NCI-H2196 (cell line): Measurements from ENCODE around the gene LGR6.

Source experiments
- DNase-seq: peaks from one replicate; lab custom pipeline; 2025; ENCODE audit not compliant: unreplicated experiment; lab: John Stamatoyannopoulos, UW

LGR6 gene

DNA sequence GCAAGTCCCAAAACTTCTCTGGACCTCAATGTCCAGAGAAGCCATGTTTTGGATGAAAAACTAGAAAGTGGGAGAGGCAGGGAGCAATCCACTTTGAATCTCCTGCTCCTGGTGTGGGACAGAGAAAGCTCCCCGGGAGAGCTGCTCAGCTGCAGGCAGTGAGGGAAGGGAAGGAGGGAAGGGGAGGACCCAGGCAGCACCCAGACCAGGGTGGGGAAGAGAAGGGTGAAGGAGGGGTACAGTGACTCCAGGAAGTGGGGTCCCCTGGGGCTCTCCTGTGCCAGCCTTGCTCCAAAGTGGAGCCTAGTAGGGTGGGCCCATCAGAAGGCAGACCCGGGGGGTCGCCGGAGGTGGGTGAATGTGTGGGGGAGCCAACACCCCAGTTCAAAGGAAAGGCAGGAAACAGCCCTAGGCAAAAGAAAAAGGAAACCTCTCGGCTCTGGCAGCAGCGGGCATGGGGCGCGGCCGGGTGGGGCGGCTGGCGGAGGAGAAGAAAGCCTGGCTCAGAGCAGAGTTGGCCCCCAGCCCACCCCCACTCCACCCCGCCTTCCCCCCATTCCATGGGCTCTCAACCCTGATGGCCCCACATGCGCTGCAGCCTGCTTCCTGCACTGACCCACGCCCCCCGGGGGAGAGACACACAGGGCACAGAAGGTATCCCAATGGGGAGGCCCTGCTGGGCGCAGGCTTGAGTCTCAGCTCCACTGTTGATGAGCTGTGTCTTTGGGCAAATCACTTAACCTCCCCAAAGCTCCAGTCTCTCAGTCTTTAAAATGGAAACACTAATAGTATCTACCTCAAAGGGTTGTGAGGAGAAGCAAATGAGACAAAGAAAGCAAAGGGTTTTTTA lies 5.7 kb downstream of the LGR6 start:
- no peak for DNase-seq

GRCh38 chr1:202200112-202200548 lies 6.5 kb downstream of the LGR6 start:
- peak; percentile 41 for DNase-seq

DNA sequence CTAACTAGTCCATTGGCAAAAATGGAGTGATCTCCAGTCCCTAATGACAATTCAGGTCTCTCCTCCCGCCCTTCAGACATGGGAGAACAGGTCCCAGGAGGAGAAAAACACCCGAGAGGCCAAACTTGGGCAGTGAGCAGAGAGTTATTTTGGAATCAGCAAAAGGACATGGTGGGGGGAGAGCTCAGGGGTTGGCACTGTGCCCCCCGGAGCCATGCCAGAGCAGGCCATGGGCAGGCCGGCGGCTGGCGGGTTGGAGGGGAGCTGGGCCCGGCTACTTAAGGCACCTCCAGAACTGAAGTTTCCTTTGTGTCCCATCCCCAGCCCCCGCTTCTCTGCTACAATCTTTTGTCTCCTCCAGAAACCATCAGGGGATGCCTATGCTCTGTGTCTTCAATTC lies 7.1 kb downstream of the LGR6 start:
- DNase-seq = no peak

DNA sequence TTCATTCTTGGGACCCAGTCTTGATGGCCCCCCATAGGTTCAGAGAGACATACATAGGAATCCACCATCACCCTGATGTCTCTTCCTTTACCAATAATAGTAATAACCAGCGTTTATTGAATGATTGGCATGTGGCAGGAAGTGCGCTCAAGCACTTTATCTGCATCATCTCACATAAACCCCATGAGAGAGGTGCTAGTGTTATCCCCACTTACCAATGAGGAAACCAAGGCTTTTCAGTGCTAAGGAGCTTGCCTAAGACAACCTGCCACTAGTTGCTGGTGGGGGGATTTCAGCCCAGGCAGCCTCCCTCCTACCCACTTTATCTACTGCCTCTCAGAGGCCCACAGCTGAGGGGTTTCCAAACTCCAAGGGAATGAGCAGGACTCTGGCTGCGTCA lies 7.7 kb downstream of the LGR6 start:
- no peak for DNase-seq

- DNase-seq = no peak
These were observed 8.4 kb downstream of the LGR6 start for GRCh38 chr1:202201971-202202370.

GRCh38 chr1:202202500-202203168 lies 9.0 kb downstream of the LGR6 start:
- DNase-seq = no peak

GRCh38 chr1:202203238-202204039 lies 9.8 kb downstream of the LGR6 start:
- DNase-seq = no peak

- no peak for DNase-seq
These were observed 10.5 kb downstream of the LGR6 start for GRCh38 chr1:202204065-202204464.

- DNase-seq = no peak
These were observed 12.1 kb downstream of the LGR6 start for GRCh38 chr1:202205523-202206190.

DNA sequence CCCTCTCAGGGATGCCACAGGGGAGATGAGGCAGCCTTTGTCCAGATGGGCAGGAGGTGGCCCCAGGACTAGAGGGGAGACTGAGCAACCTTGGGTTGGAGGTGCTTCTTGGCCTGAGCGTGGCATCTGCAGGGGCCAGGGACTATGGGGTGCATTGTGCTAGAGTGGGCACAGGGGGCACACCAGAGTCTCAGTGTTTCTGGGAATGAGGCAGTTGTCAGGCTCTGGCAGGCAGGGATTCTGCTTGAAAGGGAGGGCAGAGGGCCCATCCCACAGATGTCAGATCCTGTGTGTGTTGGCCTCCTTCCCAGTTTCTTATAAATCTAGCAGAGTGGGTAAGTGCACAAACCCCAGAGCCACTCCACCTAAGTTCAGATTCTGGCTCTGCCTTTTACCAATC lies 13.7 kb downstream of the LGR6 start:
- DNase-seq = no peak

- no peak for DNase-seq
These were observed 14.8 kb downstream of the LGR6 start for GRCh38 chr1:202208351-202208857.

DNA sequence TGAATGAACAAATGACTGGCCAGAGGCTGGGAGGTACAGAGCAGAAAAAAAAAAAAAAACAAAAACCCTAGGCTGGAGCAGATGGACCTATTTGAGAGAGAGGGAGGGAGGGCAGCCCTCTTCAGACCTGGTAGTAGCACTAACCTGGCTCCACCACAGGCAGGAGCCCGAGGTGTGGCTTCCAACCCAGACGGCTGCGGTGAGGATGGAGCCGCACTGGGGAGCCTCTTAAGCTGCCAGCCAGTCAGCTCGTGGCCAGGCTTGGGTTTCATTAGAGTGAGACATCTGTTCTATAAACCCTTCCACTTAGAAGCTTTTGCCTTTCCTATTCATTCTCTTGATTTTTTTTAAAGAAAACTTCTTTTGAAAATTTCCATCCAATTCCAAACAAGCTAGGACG lies 16.8 kb downstream of the LGR6 start:
- DNase-seq = peak; percentile 79

GRCh38 chr1:202210969-202211368 lies 17.4 kb downstream of the LGR6 start:
- DNase-seq = no peak

- no peak for DNase-seq
These were observed 19.2 kb downstream of the LGR6 start for GRCh38 chr1:202212787-202213186.

DNA sequence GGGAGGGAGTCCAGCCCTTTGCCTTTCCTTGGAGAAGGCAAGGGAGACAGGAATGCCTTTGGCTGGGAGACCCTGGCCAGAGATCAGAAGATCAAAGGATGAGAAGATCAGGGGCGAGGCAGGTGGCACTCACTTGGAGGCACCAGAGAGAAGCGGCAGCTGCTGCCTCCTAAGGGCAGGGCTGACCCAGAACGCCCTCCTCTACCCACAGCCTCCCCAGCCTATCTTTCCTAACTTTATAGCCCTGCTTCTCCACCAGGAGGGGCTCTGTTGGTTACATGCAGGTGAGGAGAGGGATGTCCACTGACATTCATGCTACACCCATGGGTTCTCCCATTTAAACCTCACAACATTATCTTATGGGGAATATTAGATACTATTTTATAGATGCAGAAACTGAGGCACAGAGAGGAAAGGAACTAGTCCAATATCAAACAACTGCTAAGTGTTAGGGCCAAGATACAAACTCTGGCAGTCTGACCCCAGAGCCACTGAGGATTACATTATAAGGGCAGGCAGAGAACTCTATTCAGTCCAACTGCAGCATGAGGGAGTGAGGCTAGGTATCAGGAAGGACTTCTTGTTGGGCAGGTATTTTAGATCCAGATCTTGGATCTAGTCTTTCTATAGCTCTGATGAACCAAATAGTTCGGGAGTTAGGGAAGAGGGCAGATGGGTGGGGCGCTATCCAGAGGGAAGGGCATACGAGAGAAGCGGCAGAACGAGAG lies 19.9 kb downstream of the LGR6 start:
- DNase-seq = no peak

- no peak for DNase-seq
These were observed 20.7 kb downstream of the LGR6 start for GRCh38 chr1:202214089-202214843.

DNA sequence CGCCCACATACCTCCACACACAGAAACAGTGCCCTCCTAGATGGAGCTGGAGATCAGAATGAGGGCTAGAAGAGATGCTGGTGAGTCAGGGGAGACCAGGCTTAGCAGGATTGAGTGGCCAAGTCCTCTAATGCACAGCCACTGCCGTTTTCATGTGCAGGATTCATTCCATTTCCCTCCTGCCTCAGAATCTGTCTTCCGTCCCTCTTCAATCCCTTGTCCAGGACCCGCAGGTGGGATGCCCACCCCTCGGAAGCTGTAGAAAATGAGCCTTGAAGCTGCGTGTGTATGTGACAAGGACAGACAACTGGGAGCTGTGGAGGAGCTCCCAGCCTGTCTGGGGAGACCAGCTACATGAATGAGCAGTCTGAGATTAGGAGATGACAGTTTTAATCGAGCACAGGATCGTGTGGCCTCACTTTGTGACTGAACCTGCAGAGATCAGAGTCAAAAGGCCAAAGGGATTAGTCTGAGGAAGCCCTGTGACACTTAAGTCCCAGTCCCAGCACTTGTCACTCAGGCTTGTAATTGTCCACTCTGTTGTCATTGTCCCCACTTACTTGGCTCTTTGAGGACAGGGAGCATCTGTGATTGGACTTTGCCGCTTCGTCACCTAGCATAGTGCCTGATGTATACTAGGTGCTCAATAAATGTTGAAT lies 22.0 kb downstream of the LGR6 start:
- no peak for DNase-seq

DNA sequence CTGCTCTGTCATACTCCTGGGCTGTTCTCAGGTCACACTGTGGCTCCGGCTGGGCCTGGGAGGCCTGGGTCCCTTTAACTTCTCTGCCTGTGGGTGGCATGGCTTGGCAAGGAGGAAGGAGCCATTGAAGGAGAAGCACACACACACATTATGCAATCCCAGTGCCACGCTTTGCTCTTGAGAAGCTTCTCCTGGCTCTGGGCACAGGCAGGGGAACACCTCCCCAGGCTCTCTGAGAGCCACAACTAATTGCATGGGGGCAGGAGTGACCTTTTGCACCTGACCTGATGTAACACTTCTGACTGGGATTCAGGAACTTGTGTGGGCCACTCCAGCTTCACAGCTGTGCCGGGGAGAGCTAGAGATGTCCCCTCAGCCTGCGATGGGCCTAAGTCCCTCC lies 23.1 kb downstream of the LGR6 start:
- no peak for DNase-seq

GRCh38 chr1:202217516-202217915 lies 23.9 kb downstream of the LGR6 start:
- no peak for DNase-seq
